Measurements from ENCODE around the gene LLGL2.

GRCh38 chr17:75571197-75571884 lies 45.8 kb downstream of the LLGL2 start:
- no peak for TF ChIP-seq CTCF (IDR thresholded peaks at IDR 0.05)
- TF ChIP-seq POLR2A (IDR thresholded peaks at IDR 0.05): peak in 1 of 4 donors; percentile 30

Measured in esophagus squamous epithelium (tissue), 4 donors.